HG02852 (cell line): Measurements from ENCODE around the gene MORN5.

Experiments
- ATAC-seq: cut with Tn5 transposase; IDR thresholded peaks from one replicate; pipeline ENCODE4 v1.9.1; 2021; ENCODE audit warnings: mild to moderate bottlenecking, moderate library complexity; ENCODE audit not compliant: unreplicated experiment

Gene MORN5

GRCh38 chr9:122227575-122227900, 67.8 kb downstream of the MORN5 start:
- no peak for ATAC-seq

- ATAC-seq, result no peak
These were observed 68.5 kb downstream of the MORN5 start for GRCh38 chr9:122228191-122228567.

GRCh38 chr9:122228568-122229484, 69.1 kb downstream of the MORN5 start, which contains the start of gene LHX6:
Gene LHX6 (minus strand): TSS chr9:122228957. CDS start chr9:122228740, 217 bp downstream.
- no peak for ATAC-seq

- ATAC-seq, result no peak
These were observed 69.8 kb downstream of the MORN5 start for GRCh38 chr9:122229485-122229837.

- ATAC-seq, result no peak
These were observed 73.1 kb downstream of the MORN5 start for GRCh38 chr9:122232796-122233306.

- no peak for ATAC-seq
These were observed 74.5 kb downstream of the MORN5 start for GRCh38 chr9:122234022-122234748.

GRCh38 chr9:122236681-122237080, 77.0 kb downstream of the MORN5 start:
- ATAC-seq, result no peak

- no peak for ATAC-seq
These were observed 80.0 kb downstream of the MORN5 start for GRCh38 chr9:122239722-122240121.

- ATAC-seq, result no peak
These were observed 84.6 kb downstream of the MORN5 start for GRCh38 chr9:122244349-122244748.

- ATAC-seq, result no peak
These were observed 87.0 kb downstream of the MORN5 start for GRCh38 chr9:122246666-122247065.

- no peak for ATAC-seq
These were observed 88.7 kb downstream of the MORN5 start for GRCh38 chr9:122248448-122248865.
